Stimulated activated CD8-positive, alpha-beta memory T cell treated with anti-CD3 and anti-CD28 coated beads, Interleukin-7, amount 100 ng/mL, for 24 hours (primary cell): ENCODE measurements around the gene KCNB1.

Experiments
- DNase-seq: peaks from one replicate; pipeline ENCODE4 v3.0.0-alpha.2; 2020; ENCODE audit warnings: low read depth

KCNB1 gene

GRCh38 chr20:49351775-49352174 is 130.7 kb downstream of the KCNB1 start:
- no peak for DNase-seq

- DNase-seq, result no peak
These were observed 132.7 kb downstream of the KCNB1 start for GRCh38 chr20:49349694-49350252.

- no peak for DNase-seq
These were observed 133.4 kb downstream of the KCNB1 start for GRCh38 chr20:49349078-49349477.

GRCh38 chr20:49348563-49348962 is 133.9 kb downstream of the KCNB1 start:
- no peak for DNase-seq

DNA sequence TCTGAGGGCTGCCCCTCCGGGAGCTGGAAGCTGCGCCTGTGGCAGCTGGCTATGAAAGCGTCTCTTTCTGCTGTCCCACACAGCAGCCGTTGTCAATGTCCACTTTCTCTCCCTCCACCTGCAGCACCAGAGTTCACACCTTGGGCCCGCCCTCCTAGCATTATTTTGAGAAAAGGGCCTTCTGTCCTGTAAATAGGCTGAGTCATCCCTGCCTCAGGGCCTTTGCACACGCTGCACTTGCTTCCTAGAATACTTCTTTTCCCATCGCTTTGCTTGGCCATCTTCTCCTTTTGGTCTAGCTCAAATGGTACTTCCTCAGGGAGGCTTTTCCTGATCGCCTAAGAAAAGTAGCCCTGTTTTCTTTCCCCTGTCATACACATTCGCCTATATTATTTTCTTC is 135.3 kb downstream of the KCNB1 start:
- DNase-seq, result no peak

GRCh38 chr20:49346682-49347081 is 135.8 kb downstream of the KCNB1 start:
- DNase-seq, result no peak

DNA sequence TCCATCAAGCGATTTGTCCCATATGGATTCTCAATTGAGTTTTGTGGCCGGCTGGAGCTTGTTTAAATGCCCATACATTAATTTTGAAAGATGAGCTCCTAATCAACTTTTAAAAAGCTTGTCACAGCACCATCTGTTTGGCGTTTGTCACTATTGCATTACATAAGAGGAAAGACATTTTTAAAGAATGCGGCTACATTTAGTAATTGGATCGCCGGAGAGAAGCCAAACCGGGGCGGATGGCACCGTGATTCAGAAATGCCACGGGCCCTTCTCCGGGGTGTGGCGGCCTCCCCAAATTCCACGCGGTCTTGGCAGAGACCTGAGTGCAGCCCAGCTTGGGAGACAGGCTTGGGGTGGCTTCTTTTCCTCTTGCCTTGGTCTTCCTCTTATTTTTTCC is 136.9 kb downstream of the KCNB1 start:
- DNase-seq, result no peak

DNA sequence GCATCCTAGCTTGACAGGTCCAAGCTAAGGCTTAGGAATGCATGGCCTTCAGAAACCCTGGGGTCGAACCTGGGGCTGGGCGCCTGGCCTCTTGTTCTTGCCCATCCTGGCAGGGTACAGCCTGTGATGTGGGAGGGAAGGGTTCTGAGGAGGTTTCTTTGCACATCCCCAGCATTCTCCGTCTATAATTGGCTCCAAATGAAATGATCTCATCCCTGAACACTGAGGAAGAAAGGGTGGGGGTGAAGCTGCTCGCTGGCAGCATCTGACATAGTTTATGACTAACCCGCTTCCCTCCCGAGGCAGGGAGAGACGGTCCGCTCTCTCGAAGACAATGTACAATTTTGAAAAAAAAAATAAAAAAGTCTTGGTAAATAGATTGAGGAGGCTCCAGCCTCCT is 137.5 kb downstream of the KCNB1 start:
- no peak for DNase-seq

GRCh38 chr20:49344140-49344539 is 138.3 kb downstream of the KCNB1 start:
- DNase-seq, result no peak

DNA sequence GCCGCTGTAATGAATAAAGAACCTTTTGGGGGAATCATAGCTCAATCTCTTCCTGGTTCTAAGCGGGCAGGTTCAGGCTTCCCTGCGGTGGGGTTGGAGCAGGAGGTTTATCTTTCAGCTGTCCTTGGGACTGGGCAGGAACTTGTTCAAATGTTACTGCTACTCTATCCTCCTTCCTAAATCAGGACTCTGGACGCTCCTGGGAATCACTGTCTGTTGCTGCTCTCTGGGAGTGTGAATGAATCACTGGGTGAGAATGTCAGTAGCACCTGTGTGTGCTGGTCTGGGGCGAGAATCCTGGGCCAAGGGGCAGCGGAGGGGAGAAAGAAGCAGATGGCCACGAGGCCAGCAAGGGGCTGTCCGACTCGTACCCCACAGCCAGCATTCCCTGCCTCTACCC is 139.2 kb downstream of the KCNB1 start:
- DNase-seq, result no peak

DNA sequence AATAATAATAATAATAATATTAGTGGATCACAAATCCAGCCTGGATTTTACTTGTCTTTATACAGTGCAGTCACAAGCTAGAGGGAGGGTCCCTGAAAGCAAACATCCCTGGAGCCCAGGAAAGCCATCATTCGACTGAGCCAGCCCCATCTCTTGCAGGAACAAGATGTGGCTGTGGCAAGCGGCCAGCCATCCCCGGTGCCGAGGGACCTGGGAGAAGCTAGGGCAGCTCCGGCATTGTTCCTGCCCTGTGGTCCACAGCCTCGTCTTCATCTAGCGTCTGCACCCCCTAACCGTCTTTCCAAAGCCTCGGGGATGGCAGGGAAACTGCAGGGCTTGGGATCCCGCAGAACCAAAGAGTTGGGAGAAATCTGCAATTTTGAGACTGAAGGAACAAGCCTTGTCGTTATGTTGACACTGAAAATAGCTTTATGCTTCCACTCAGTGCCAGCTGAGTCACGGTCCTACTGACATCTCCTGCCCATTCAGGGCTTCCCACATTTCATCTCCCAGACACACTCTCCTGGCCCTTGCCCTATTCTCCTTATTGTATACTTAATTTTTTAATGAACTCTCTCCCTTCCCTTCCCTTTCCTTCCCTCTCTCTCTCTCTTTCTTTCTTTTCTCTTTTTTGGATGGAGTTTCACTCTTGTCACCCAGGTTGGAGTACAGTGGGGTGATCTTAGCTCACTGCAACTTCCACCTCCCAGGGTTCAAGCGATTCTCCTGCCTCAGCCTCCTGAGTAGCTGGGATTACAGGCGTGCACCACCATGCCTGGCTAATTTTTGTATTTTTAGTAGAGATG is 142.1 kb downstream of the KCNB1 start:
- no peak for DNase-seq

DNA sequence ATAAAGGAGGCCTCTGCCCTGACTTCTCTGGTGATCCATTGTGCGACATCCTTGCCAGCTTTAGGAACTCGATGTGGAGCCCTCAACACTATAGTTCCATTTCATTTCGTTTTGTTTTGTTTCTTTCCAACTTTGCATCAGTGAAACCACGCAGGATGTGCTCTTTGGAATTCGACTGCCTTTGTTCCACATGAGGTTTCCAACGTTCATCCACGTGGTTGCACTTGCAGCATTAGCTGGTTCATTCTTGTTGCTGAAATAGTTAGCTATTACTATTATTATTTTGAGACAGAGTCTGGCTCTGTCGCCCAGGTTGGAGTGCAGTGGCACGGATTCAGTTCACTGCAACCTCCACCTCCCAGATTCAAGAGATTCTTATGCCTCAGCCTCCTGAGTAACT is 143.3 kb downstream of the KCNB1 start:
- no peak for DNase-seq

DNA sequence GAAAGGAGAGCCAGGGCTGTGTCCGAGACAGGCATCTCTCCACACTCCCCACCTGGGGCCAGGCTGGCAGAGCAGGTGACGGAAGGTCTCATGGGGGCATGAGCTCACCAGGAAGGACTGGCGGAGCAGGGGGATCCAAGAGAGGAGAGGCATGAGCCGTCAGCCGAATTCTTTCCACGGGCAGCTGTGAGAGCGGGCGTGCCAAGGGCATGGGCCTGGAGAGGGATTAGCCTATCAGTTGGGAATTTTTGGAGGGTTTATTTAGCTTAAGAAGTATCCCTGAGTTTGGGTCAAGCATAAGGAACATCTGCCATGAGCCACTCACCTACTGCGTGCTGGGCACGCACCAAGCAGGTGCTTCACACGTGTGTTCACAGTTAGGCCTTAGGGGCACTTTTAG is 144.4 kb downstream of the KCNB1 start:
- DNase-seq, result no peak

DNA sequence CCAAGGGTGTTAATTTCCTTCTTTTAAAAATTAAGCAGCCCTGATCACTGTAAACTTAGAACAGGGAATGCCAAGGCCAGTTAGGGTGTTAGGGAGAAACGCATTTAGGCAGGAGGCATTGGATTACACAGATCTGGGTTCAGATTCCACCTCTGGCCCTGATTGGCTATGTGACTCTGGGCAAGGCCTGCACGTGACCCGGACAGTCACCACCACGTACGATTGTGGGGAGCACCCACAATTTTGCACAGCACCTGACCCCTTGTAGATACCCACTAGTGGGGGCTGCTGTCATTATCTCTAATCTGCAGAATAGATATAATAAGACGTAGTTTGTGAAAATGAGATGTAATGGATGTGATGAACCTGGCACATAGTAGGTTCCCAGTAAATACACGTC is 145.1 kb downstream of the KCNB1 start:
- DNase-seq, result no peak

DNA sequence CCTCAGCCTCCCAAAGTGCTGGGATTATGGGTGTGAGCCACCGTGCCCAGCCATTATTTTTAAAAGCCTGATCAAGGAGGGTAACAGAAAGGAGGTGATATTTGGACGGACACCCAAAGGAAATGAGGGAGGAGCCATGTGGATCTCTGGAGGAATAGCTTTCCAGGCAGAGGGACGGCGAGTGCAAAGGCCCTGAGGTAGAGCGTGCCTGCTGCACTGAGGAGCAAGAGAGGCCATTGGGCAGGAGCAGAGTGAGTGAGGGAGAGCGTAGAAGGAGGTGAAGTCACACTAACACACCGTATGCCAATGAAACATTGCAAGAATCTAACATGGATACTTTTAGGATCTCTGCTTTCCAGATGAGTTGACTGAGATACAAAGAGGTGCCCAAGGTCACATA is 145.7 kb downstream of the KCNB1 start:
- no peak for DNase-seq

- DNase-seq, result no peak
These were observed 147.0 kb downstream of the KCNB1 start for GRCh38 chr20:49335476-49335875.

DNA sequence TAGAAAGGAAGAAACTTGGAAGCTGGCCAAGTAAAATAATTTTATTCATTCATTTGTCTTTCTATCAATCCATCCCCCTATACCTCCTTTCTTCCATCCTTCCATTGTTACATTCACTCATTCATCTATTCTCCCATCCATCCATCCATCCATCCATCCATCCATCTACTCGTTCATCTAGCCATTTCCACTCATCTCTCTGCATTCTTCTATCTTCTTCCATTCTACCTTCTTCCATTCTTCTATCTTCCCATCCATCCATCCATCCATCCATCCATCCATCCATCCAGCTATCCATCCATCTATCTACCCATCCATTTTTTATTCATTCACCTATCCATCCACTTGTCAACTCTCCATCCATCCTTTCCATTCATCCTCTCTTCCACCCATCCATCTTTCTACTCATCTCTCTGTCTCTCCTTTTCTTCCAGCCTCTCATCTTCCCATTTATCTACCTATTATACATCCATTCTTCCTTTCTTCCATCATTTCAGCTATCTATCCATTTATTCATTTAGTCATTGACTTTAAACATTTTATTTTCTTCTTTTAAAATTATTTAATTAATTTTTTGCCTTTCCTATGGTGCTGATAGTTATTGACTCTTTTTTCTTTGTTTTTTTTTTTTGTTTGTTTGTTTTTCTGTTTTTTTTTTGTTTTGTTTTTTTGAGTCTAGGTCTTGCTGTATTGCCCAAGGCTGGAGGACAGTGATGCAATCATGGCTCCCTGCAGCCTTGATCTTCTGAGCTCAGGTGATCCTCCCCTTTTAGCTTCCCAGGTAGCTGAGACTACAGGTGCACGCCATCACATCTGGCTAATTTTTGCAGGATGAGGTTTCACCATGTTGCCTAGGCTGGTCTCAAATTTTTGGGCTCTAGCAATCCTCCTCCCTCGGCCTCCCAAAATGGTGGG is 151.5 kb downstream of the KCNB1 start:
- DNase-seq, result no peak

DNA sequence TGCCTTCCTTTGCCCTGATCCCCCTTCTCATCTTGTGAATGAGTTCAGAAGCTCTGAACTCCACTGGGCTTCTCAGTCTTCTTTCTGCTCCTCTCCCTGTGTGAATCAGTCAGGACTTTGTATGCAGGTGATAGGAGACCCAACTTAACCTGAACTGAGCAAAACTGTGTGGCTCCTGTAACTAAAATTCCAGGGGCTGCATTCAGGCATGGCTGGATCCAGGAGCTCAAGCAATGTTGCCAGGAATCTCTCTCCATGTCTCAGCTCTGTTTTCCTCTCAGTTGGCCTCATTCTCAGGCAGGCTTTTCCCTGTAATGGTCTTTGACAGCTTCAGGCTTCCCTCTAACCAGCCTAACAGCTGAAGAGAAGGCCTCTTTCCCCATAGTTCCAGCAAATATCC is 153.7 kb downstream of the KCNB1 start:
- DNase-seq, result no peak

GRCh38 chr20:49326026-49326425 is 156.4 kb downstream of the KCNB1 start:
- no peak for DNase-seq

DNA sequence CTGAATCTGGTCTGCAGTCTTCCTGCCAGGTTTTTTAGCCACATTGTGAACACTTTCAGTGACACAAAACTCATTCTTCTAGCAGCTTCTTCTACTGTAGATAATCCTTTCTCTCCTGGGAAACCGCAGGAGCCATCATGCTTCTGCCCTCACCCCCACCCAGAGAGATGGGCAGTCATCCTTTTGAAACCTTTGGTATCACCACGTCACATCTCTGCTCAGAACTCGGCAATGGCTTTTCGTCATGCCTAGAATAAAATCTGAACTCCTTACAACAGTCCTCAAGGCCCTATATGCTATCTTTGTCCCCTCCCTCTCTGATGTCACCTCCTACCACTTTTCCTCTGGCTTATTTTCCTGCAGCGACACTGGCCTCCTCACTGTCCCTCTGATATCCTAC is 158.2 kb downstream of the KCNB1 start:
- no peak for DNase-seq

GRCh38 chr20:49323622-49324238 is 158.7 kb downstream of the KCNB1 start:
- no peak for DNase-seq

DNA sequence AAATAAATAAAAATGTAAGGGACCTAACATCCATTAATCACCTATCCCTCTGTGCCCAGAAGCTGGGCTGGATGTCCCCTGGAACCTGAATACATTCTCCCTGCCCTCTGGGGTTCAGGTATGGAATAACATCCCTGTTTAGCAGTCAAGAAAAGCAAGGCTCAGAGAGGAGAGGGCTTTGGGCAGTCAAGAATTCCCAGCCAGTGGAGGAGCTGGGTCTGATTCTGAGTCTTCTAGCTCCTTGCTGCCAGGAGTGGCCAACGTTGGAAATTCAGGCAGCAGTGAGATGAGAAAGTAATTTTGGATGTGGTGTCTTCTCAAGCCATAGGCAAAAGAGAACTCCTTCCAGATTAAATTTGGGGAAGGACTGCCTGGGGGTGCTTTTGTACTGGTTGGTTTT is 162.0 kb downstream of the KCNB1 start:
- DNase-seq, result no peak
